ENCODE results near the gene RIPOR2.

Gene RIPOR2

GRCh38 chr6:24911796-24912382 lies 23.9 kb downstream of the RIPOR2 start:
- H3K4me3 ChIP-seq (ENCODE audit: low read depth, low read length): no peak overlapping the region
- TF ChIP-seq MYC (IDR thresholded peaks at IDR 0.05; ENCODE audit: low read depth, low read length) (no peak), MAX (IDR thresholded peaks at IDR 0.05; ENCODE audit: low read depth, low read length) (no peak), CTCF (IDR thresholded peaks at IDR 0.05; ENCODE audit: low read depth, low read length) (no peak), POLR2A (IDR thresholded peaks at IDR 0.05; ENCODE audit: extremely low read depth, insufficient read length) (no peak)
- no peak for DNase-seq (ENCODE audit: low read depth)

GRCh38 chr6:24910961-24911725 lies 24.6 kb downstream of the RIPOR2 start:
- TF ChIP-seq CTCF (IDR thresholded peaks at IDR 0.05; ENCODE audit: low read depth, low read length) (no peak), POLR2A (IDR thresholded peaks at IDR 0.05; ENCODE audit: extremely low read depth, insufficient read length) (no peak), MAX (IDR thresholded peaks at IDR 0.05; ENCODE audit: low read depth, low read length) (no peak), MYC (IDR thresholded peaks at IDR 0.05; ENCODE audit: low read depth, low read length) (no peak)
- H3K4me3 ChIP-seq (ENCODE audit: low read depth, low read length): no peak overlapping the region
- peak; percentile 37 for DNase-seq (ENCODE audit: low read depth)

- no peak for TF ChIP-seq CTCF (IDR thresholded peaks at IDR 0.05; ENCODE audit: low read depth, low read length)
- no peak for TF ChIP-seq MYC (IDR thresholded peaks at IDR 0.05; ENCODE audit: low read depth, low read length)
- TF ChIP-seq POLR2A (IDR thresholded peaks at IDR 0.05; ENCODE audit: extremely low read depth, insufficient read length): no peak
- TF ChIP-seq MAX (IDR thresholded peaks at IDR 0.05; ENCODE audit: low read depth, low read length): no peak
- no peak overlapping the region for H3K4me3 ChIP-seq (ENCODE audit: low read depth, low read length)
- no peak for DNase-seq (ENCODE audit: low read depth)
Measured at GRCh38 chr6:24910331-24910960, 25.3 kb downstream of the RIPOR2 start.

GRCh38 chr6:24909241-24910216 lies 26.2 kb downstream of the RIPOR2 start:
- DNase-seq (ENCODE audit: low read depth): no peak
- no peak overlapping the region for H3K4me3 ChIP-seq (ENCODE audit: low read depth, low read length)
- TF ChIP-seq MYC (IDR thresholded peaks at IDR 0.05; ENCODE audit: low read depth, low read length): no peak
- TF ChIP-seq MAX (IDR thresholded peaks at IDR 0.05; ENCODE audit: low read depth, low read length): no peak

GRCh38 chr6:24908650-24909035 lies 27.1 kb downstream of the RIPOR2 start:
- H3K4me3 ChIP-seq (ENCODE audit: low read depth, low read length): no peak overlapping the region
- no peak for DNase-seq (ENCODE audit: low read depth)

More at GRCh38 chr6:24908650-24909035, 27.1 kb downstream of the RIPOR2 start:
- no peak for TF ChIP-seq MYC (IDR thresholded peaks at IDR 0.05; ENCODE audit: low read depth, low read length)
- TF ChIP-seq CTCF (IDR thresholded peaks at IDR 0.05; ENCODE audit: low read depth, low read length): no peak
- no peak for TF ChIP-seq MAX (IDR thresholded peaks at IDR 0.05; ENCODE audit: low read depth, low read length)
- no peak for TF ChIP-seq POLR2A (IDR thresholded peaks at IDR 0.05; ENCODE audit: extremely low read depth, insufficient read length)
